MCF 10A (cell line): Measurements from ENCODE around the gene THY1. TPM values are rescaled to one million over a fixed set of nuclear protein-coding genes. Genes with fewer than 3 reads are reported as not detected.

Experiments used
- BruUV-seq: library from RNA; stranded (reverse); fragments of 400-500 nt; replicated peaks from 2 replicates; lab custom pipeline; 2021; lab: Mats Ljungman, UMichigan
- CTCF ChIA-PET: fragments of 300-600 bp; sonication (Branson Sonifier 250); formaldehyde crosslinking; extraction: SDS; loops from one replicate; lab custom pipeline; 2021; ENCODE audit warnings: antibody characterized with exemption, inconsistent platforms; lab: Yijun Ruan, JAX
- POLR2A ChIA-PET: fragments of 300-600, 350-650 bp; sonication (Branson Sonifier 250); formaldehyde crosslinking; extraction: SDS; loops from one replicate; lab custom pipeline; 2020; ENCODE audit warnings: antibody characterized with exemption, inconsistent platforms; lab: Yijun Ruan, JAX
- DNase-seq: peaks from one replicate; pipeline ENCODE4 v3.0.0-alpha.2; 2018; ENCODE audit not compliant: unreplicated experiment
- H3K27ac Mint-ChIP-seq: one replicate; pipeline ENCODE4 v1.8.0; 2022; ENCODE audit warnings: mild to moderate bottlenecking, low read depth, mixed read lengths; ENCODE audit not compliant: unreplicated experiment
- H3K27me3 Mint-ChIP-seq: one replicate; pipeline ENCODE4 v1.8.0; 2022; ENCODE audit warnings: mixed read lengths; ENCODE audit not compliant: insufficient read depth, unreplicated experiment
- H3K36me3 Mint-ChIP-seq: one replicate; pipeline ENCODE4 v1.8.0; 2022; ENCODE audit warnings: mild to moderate bottlenecking, moderate library complexity, mixed read lengths; ENCODE audit not compliant: insufficient read depth, unreplicated experiment
- H3K4me1 Mint-ChIP-seq: one replicate; pipeline ENCODE4 v1.8.0; 2022; ENCODE audit warnings: mixed read lengths; ENCODE audit not compliant: insufficient read depth, unreplicated experiment
- H3K4me3 Mint-ChIP-seq: one replicate; pipeline ENCODE4 v1.8.0; 2022; ENCODE audit warnings: mild to moderate bottlenecking, moderate library complexity, mixed read lengths; ENCODE audit not compliant: unreplicated experiment
- H3K9me3 Mint-ChIP-seq: one replicate; pipeline ENCODE4 v1.8.0; 2022; ENCODE audit warnings: mixed read lengths; ENCODE audit not compliant: unreplicated experiment
- intact Hi-C: fragments of 100-400 bp; cut with micrococcal nuclease; formaldehyde crosslinking; loops from 2 replicates; pipeline ENCODE4 v1.14.1; 2022
- total RNA-seq: library from RNA; stranded (reverse); gene quantifications from 2 replicates; pipeline ENCODE4 v1.2.3, GENCODE V29; 2022
- TF ChIP-seq, protein P1 (sequence below): fragments of 200-600 bp; IDR thresholded peaks from one replicate; pipeline ENCODE4 v1.8.0; 2022; ENCODE audit warnings: antibody characterized with exemption, mild to moderate bottlenecking; ENCODE audit not compliant: unreplicated experiment

THY1 gene
- total RNA-seq, 1 experiment from 2014 or later: not detected

DNA sequence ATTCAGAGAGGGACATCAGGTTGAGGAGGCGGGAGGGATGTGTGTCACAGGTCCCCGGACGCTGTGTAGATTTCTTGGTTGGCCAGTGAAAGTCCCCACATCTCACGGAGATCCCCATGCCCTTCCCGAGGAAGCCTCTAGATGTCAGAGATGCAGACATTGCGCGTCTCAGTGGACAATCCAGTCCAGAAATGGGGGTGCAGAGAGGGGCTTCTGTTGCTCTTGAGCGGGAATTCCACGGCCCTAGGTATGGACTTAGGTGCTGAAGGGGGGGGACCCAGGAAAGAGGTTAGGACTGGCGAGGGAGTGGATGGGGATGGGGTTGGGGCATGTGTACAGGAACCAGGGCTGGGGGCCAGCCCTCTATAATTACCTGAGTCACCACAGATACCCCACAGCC, 7.0 kb downstream of the THY1 start:
- ChIA-PET POLR2A (interaction anchor here (0.5 to 2.6 kb wide), 3 partner anchors 15 to 133 kb away, joined by 3 to 9 read pairs (median 3); no protein-coding TSS in a partner anchor), CTCF (interaction anchor here (0.7 to 2.3 kb wide), 4 partner anchors 12 to 60 kb away, joined by 3 to 12 read pairs (median 3); no protein-coding TSS in a partner anchor)
- peaks cover 23% of the 10 kb centered on the region for H3K4me1 Mint-ChIP-seq
- H3K27ac Mint-ChIP-seq: no peak overlapping the region
- no peak overlapping the region for H3K4me3 Mint-ChIP-seq
- intact Hi-C loops: loop anchor here (2.0 kb wide), 1 partner anchor 55 kb away; no protein-coding TSS in a partner anchor
- H3K27me3 Mint-ChIP-seq: no peaks in the 10 kb centered on the region
- BruUV-seq: no TSS peak
- H3K9me3 Mint-ChIP-seq: peaks cover 14% of the 10 kb centered on the region
- TF ChIP-seq, protein P1, sequence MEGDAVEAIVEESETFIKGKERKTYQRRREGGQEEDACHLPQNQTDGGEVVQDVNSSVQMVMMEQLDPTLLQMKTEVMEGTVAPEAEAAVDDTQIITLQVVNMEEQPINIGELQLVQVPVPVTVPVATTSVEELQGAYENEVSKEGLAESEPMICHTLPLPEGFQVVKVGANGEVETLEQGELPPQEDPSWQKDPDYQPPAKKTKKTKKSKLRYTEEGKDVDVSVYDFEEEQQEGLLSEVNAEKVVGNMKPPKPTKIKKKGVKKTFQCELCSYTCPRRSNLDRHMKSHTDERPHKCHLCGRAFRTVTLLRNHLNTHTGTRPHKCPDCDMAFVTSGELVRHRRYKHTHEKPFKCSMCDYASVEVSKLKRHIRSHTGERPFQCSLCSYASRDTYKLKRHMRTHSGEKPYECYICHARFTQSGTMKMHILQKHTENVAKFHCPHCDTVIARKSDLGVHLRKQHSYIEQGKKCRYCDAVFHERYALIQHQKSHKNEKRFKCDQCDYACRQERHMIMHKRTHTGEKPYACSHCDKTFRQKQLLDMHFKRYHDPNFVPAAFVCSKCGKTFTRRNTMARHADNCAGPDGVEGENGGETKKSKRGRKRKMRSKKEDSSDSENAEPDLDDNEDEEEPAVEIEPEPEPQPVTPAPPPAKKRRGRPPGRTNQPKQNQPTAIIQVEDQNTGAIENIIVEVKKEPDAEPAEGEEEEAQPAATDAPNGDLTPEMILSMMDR: no peak
- DNase-seq: no peak
- H3K36me3 Mint-ChIP-seq: no peaks in the 10 kb centered on the region

DNA sequence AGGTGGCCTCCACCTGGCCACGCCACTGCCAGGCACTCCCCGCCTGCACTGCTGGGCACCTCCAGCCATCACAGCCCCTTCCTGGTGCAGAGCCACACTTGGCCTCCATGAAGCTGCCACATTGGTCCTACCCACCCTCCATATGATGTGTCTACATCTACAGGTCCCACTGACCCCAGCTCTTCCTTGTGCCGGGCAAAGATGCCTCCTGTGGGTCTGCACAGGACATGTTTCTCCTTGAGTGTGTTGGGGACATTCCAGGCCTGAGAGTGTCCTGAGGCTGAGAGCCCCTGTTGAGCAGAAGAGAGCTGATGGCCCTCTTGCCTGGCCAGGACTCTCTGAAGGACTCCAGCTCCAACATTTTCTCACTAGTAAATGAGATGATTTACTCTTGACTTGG, 7.5 kb downstream of the THY1 start:
- ChIA-PET POLR2A (interaction anchor here (0.5 to 0.6 kb wide), 2 partner anchors 18 to 134 kb away, joined by 3 read pairs; no protein-coding TSS in a partner anchor), CTCF (interaction anchor here (0.9 to 2.3 kb wide), 2 partner anchors 11 to 59 kb away, joined by 3 to 12 read pairs; no protein-coding TSS in a partner anchor)
- no peak overlapping the region for H3K4me3 Mint-ChIP-seq
- H3K36me3 Mint-ChIP-seq: no peaks in the 10 kb centered on the region
- DNase-seq: no peak
- no peaks in the 10 kb centered on the region for H3K27me3 Mint-ChIP-seq
- intact Hi-C loops: no loop called here
- peaks cover 23% of the 10 kb centered on the region for H3K4me1 Mint-ChIP-seq
- H3K9me3 Mint-ChIP-seq: peaks cover 14% of the 10 kb centered on the region
- H3K27ac Mint-ChIP-seq: no peak overlapping the region
- no TSS peak for BruUV-seq
- TF ChIP-seq, protein P1: no peak

DNA sequence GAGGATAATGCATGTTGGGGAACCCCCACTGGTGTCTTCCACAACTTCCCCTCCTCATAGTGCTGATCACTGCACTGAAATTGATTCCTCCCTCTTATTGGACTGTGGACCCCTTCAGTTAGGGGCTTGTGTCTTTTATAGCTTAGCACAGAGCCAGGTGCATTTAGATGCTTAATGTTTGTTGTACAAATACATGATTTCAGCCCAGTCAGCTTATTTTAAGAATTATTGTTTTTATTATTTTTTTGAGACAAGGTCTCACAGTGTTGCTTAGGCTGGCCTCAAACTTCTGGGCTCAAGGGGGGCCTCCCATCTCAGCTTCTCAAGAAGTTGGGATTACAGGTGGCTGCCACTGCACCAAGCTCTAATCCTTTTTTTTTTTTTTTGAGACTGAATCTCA, 8.2 kb downstream of the THY1 start:
- POLR2A ChIA-PET: interaction anchor here (0.5 to 1.1 kb wide), 2 partner anchors 53 to 185 kb away, joined by 3 read pairs; no protein-coding TSS in a partner anchor
- Mint-ChIP-seq H3K4me1 (peaks cover 23% of the 10 kb centered on the region), H3K9me3 (peaks cover 14% of the 10 kb centered on the region), H3K27me3 (no peaks in the 10 kb centered on the region), H3K36me3 (no peaks in the 10 kb centered on the region), H3K27ac (no peak overlapping the region), H3K4me3 (no peak overlapping the region)
- intact Hi-C loops: no loop called here
- TF ChIP-seq, protein P1: no peak
- no TSS peak for BruUV-seq
- no peak for DNase-seq
- CTCF ChIA-PET: interaction anchor here (0.7 to 1.0 kb wide), 2 partner anchors 40 to 58 kb away, joined by 3 to 6 read pairs; no protein-coding TSS in a partner anchor

DNA sequence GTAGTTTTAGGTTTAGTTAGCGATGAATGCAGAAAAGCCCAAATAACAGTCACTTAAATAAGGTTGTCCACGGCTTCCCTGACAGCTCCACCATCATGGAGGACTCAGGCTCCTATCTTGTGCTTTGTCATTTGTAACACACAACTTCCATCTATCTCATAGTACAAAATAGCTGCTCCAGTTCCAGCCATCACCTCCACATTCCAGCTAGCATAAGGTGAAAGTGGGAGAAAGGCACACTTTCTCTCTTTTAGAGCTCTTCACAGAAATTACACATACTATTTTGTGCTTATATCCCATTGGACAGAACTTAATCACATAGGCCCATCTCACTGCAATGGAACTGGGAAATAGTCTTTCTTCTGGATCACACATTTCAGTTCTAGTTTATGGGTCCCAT, 8.7 kb downstream of the THY1 start:
- DNase-seq: no peak
- ChIA-PET POLR2A (interaction anchor here (0.5 to 1.1 kb wide), 2 partner anchors 52 to 185 kb away, joined by 3 read pairs; no protein-coding TSS in a partner anchor), CTCF (interaction anchor here (1.0 kb wide), 1 partner anchor 58 kb away, joined by 6 read pairs; no protein-coding TSS in a partner anchor)
- TF ChIP-seq, protein P1: no peak
- Mint-ChIP-seq H3K27ac (no peak overlapping the region), H3K4me1 (peaks cover 23% of the 10 kb centered on the region), H3K4me3 (no peak overlapping the region), H3K36me3 (no peaks in the 10 kb centered on the region), H3K9me3 (peaks cover 14% of the 10 kb centered on the region), H3K27me3 (no peaks in the 10 kb centered on the region)
- no TSS peak for BruUV-seq
- intact Hi-C loops: no loop called here
